Endothelial cell (in vitro differentiated cells): ENCODE results near the gene NLGN1. TPM values are rescaled to one million over a fixed set of nuclear protein-coding genes. Genes with fewer than 3 reads are reported as not detected.

ENCODE experiments used
- DNase-seq: peaks from one replicate; pipeline ENCODE4 v3.0.0; 2021; ENCODE audit warnings: low spot score
- H3K27ac Mint-ChIP-seq: one replicate; pipeline ENCODE4 v1.8.0; 2021; ENCODE audit warnings: mixed read lengths, inconsistent platforms; ENCODE audit not compliant: unreplicated experiment
- H3K27me3 Mint-ChIP-seq: one replicate; pipeline ENCODE4 v1.8.0; 2021; ENCODE audit warnings: mild to moderate bottlenecking, moderate library complexity, mixed read lengths, inconsistent platforms; ENCODE audit not compliant: unreplicated experiment
- H3K36me3 Mint-ChIP-seq: one replicate; pipeline ENCODE4 v1.8.0; 2021; ENCODE audit warnings: mild to moderate bottlenecking, low read depth, mixed read lengths, inconsistent platforms; ENCODE audit not compliant: unreplicated experiment
- H3K4me1 Mint-ChIP-seq: one replicate; pipeline ENCODE4 v1.8.0; 2021; ENCODE audit warnings: mild to moderate bottlenecking, mixed read lengths, inconsistent platforms; ENCODE audit not compliant: unreplicated experiment
- H3K4me3 Mint-ChIP-seq: one replicate; pipeline ENCODE4 v1.8.0; 2021; ENCODE audit warnings: mild to moderate bottlenecking, mixed read lengths, inconsistent platforms; ENCODE audit not compliant: unreplicated experiment
- H3K9me3 Mint-ChIP-seq: one replicate; pipeline ENCODE4 v1.8.0; 2021; ENCODE audit warnings: mixed read lengths, inconsistent platforms; ENCODE audit not compliant: unreplicated experiment
- total RNA-seq: library from RNA; stranded (reverse); fragmentation: NEBNext Ultra II Directional; extraction: Animal tissue kit (Norgen Biotek cat#: 25700); gene quantifications from one replicate; pipeline ENCODE4 v1.2.1, GENCODE V29; 2021; ENCODE audit not compliant: unreplicated experiment
- TF ChIP-seq, protein P1 (sequence below): fragments of 200-600 bp; sonication (generic); IDR thresholded peaks from one replicate; pipeline ENCODE4 v1.5.0; 2021; ENCODE audit warnings: antibody characterized with exemption; ENCODE audit not compliant: unreplicated experiment

NLGN1 gene
- total RNA-seq, 1 donor from 2014 or later: 27.6 TPM

DNA sequence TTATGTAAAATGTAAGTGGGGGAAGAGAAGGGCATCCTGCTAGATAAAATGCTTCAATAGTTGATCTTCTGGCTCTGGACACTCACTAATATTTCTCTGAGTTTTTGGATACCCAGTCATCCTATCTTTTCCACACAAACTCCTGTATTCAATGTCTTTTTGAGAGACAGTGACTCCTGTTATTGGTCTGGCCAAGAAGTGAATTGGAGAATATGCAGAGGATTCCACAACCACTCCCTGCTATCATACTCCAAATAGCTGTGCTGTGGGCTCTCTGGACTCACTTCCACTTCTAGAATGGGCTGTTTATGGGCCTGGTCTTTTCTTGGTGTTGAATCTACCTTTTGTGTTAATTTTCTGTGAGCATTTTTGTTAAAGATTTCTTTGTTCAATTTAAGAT lies 376.8 kb downstream of the NLGN1 start:
- Mint-ChIP-seq H3K27me3 (no peaks in the 10 kb centered on the region), H3K27ac (no peak overlapping the region), H3K36me3 (no peaks in the 10 kb centered on the region), H3K4me3 (no peak overlapping the region), H3K4me1 (peaks cover 9% of the 10 kb centered on the region), H3K9me3 (no peaks in the 10 kb centered on the region)
- TF ChIP-seq, protein P1, sequence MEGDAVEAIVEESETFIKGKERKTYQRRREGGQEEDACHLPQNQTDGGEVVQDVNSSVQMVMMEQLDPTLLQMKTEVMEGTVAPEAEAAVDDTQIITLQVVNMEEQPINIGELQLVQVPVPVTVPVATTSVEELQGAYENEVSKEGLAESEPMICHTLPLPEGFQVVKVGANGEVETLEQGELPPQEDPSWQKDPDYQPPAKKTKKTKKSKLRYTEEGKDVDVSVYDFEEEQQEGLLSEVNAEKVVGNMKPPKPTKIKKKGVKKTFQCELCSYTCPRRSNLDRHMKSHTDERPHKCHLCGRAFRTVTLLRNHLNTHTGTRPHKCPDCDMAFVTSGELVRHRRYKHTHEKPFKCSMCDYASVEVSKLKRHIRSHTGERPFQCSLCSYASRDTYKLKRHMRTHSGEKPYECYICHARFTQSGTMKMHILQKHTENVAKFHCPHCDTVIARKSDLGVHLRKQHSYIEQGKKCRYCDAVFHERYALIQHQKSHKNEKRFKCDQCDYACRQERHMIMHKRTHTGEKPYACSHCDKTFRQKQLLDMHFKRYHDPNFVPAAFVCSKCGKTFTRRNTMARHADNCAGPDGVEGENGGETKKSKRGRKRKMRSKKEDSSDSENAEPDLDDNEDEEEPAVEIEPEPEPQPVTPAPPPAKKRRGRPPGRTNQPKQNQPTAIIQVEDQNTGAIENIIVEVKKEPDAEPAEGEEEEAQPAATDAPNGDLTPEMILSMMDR: no peak
- DNase-seq: no peak

DNA sequence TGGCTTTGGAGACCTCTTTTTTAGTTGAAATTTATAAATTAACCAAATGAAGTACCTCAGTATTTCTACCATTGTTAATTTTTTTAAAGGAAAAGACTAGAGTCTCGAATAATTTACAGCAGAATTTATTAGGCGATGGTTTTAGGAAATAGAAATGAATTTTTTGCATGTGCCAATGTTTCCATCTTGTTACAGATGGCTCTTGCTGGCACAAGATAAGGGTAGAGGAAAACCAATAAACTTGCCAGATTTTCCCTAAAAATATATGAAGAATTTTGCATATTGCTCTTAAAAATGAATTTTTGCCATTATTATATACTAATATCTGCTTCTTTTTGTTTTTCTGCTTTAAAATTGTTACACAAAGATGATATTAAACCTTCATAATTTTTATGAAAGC lies 380.7 kb downstream of the NLGN1 start:
- Mint-ChIP-seq H3K27ac (no peak overlapping the region), H3K4me1 (peaks cover 12% of the 10 kb centered on the region)
- TF ChIP-seq, protein P1: no peak

DNA sequence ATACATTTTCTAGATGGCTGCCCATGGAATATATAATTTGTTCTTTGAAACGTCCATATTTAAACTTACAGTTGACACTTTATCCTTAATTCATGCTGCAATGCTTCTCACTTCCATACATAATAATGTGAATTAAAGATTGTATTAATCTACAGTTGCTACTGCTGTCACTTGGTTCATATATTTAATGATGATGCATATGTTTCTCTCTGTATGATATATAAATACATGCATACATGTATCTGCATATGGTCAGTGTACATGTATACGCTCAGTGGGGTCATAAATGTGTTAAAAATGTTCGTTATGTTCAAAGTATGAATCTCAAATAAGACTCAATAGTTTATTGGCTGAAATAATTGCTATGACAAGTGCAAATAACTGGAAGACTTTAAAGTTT lies 382.5 kb downstream of the NLGN1 start:
- Mint-ChIP-seq H3K9me3 (no peaks in the 10 kb centered on the region), H3K27me3 (no peaks in the 10 kb centered on the region), H3K4me1 (peaks cover 20% of the 10 kb centered on the region), H3K36me3 (no peaks in the 10 kb centered on the region), H3K27ac (no peak overlapping the region), H3K4me3 (no peak overlapping the region)
- no peak for DNase-seq
- TF ChIP-seq, protein P1: no peak

More for the DNA sequence above, 380.7 kb downstream of the NLGN1 start:
- Mint-ChIP-seq H3K9me3 (no peaks in the 10 kb centered on the region), H3K4me3 (no peak overlapping the region), H3K27me3 (no peaks in the 10 kb centered on the region), H3K36me3 (no peaks in the 10 kb centered on the region)
- DNase-seq: no peak

DNA sequence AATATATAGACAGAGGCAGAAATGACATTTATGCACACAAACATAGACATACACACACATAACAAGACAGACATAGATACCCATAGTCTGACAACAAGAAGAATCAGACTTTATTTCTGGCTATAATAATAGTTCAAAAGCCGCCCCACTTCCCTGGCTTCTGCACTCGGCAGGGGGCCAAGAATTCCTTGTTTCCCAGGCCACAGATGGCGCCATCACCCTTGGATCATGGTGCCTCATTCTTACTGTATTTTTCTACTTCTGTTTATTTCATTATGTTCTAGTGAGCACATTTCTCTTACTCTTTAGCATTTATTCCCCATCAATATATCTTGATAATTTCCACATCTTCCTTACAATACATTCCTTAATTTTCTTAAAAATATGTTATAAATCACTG lies 387.5 kb downstream of the NLGN1 start:
- Mint-ChIP-seq H3K9me3 (no peaks in the 10 kb centered on the region), H3K27ac (no peak overlapping the region), H3K4me1 (peaks cover 18% of the 10 kb centered on the region), H3K4me3 (no peak overlapping the region), H3K36me3 (no peaks in the 10 kb centered on the region), H3K27me3 (no peaks in the 10 kb centered on the region)
- TF ChIP-seq, protein P1: no peak
- DNase-seq: no peak

DNA sequence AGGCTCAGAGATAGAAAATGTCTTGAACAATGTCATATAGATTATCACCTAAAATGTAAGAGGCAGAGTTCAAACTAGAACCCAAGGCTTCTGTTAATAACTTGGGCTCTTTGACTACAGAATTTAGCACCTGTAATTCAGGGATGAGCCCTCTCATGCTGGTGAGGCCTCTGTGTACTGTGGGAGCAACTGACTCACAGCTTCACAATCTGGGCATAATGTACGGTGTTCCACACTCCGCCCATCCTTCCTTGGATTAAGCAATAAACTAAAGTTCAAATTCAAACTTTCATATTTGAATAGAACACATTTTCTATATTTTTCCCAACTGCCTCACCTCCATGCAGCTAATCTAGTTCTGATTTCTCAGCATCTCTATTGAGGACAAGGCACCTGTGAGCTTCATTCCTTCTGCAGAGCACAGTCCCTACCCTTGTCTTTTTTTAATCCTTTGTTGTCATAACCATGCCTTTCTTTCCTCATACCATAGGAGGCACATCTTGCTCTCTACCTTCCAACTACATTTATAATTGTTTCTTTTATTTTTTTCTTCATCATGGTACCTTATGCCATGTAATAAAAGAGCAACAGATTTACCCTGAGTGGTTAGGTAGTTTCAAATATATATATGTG lies 392.1 kb downstream of the NLGN1 start:
- no peak overlapping the region for H3K4me3 Mint-ChIP-seq
- H3K27ac Mint-ChIP-seq: no peak overlapping the region
- no peaks in the 10 kb centered on the region for H3K27me3 Mint-ChIP-seq
- TF ChIP-seq, protein P1: no peak
- no peak for DNase-seq
- H3K4me1 Mint-ChIP-seq: peaks cover 2% of the 10 kb centered on the region
- no peaks in the 10 kb centered on the region for H3K9me3 Mint-ChIP-seq
- no peaks in the 10 kb centered on the region for H3K36me3 Mint-ChIP-seq
